ENCODE measurements around the gene ZNF316.

Gene ZNF316

DNA sequence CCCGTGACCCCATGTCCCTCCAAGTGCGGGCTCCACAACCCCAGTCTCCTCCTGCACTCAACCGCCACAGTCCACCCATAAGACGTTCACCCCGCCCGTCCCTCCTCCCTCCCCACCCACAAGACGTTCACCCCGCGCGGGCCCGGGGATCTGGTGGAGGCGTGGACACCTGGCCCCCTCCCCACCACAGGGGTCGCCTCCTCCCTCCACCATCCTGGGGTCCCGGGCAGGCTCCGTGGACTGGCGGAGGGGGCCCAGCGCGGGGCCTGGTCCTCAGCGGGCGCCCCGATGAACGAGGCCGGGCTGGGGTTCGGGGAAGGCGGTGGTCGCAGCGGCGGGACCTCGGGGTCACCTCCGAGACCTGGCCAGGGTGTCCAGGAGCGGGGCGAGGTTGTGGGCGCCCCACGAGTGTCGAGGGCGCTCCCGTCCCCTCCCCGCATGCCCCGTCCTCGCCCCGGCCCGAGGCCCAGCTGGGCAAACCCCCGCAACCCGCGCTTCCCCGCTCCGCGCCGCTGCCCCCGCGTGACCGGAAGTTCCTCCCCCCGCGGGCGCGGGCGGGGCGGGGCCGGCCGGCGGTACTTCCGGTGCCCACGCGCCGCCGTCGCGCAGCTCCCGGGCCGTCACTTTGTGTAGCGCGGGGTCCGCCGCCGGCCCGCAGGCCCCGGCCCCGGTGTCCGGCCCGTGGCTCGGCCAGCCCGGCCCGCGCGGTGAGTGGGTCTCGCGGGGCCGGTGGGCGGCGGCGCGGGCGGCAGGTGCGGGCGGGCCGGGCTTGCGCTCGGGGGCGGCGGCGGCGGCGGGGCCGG lies at the start of gene ZNF316:
Gene ZNF316, plus strand, starts transcription at position 578 of the 803 bp plus-strand sequence. CDS start 5,092 bp downstream, outside the sequence.
- Histone ChIP-seq H3K9me3 (ENCODE audit: insufficient read depth, low read length) (no peaks in the 10 kb centered on the region), H3K79me2 (ENCODE audit: low read length) (peaks cover 51% of the 10 kb centered on the region), H2AFZ (ENCODE audit: low read depth, low read length) (peak within 1 kb of the TSS; percentile 18; the same call in 1 of the 2 replicates), H3K9ac (ENCODE audit: low read length) (peak within 1 kb of the TSS; percentile 95), H3K36me3 (replicated peaks; ENCODE audit: low read depth, low read length) (peaks cover 3% of the 10 kb centered on the region), H3K4me3 (ENCODE audit: low read length) (peak within 1 kb of the TSS; percentile 97), H3K4me1 (ENCODE audit: low read length) (peaks cover 10% of the 10 kb centered on the region), H3K27me3 (ENCODE audit: low read depth, low read length) (no peaks in the 10 kb centered on the region), H4K20me1 (ENCODE audit: insufficient read depth, low read length) (no peaks in the 10 kb centered on the region), H3K4me2 (ENCODE audit: low read length) (peak within 1 kb of the TSS; percentile 88), H3K27ac (ENCODE audit: low read length) (peak within 1 kb of the TSS; percentile 61)
- TF ChIP-seq, protein P1, sequence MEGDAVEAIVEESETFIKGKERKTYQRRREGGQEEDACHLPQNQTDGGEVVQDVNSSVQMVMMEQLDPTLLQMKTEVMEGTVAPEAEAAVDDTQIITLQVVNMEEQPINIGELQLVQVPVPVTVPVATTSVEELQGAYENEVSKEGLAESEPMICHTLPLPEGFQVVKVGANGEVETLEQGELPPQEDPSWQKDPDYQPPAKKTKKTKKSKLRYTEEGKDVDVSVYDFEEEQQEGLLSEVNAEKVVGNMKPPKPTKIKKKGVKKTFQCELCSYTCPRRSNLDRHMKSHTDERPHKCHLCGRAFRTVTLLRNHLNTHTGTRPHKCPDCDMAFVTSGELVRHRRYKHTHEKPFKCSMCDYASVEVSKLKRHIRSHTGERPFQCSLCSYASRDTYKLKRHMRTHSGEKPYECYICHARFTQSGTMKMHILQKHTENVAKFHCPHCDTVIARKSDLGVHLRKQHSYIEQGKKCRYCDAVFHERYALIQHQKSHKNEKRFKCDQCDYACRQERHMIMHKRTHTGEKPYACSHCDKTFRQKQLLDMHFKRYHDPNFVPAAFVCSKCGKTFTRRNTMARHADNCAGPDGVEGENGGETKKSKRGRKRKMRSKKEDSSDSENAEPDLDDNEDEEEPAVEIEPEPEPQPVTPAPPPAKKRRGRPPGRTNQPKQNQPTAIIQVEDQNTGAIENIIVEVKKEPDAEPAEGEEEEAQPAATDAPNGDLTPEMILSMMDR (IDR thresholded peaks at IDR 0.05; ENCODE audit: low read depth, low read length) = no peak
- TF ChIP-seq EZH2phosphoT487 (IDR thresholded peaks at IDR 0.05; ENCODE audit: low read depth) = no peak

DNA sequence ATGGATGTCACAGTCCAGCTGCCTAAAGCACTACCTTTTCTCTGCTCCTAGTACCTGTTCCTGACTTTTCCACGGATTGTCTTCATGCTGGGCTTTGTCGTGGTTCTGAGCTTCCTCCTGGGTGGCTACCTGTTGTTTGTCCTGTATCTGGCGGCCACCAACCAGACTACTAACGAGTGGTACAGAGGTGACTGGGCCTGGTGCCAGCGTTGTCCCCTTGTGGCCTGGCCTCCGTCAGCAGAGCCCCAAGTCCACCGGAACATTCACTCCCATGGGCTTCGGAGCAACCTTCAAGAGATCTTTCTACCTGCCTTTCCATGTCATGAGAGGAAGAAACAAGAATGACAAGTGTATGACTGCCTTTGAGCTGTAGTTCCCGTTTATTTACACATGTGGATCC lies 48.6 kb upstream of the ZNF316 start:
- no peaks in the 10 kb centered on the region for H4K20me1 ChIP-seq (ENCODE audit: insufficient read depth, low read length)
- H3K27me3 ChIP-seq (ENCODE audit: low read depth, low read length) = no peaks in the 10 kb centered on the region
- no peak overlapping the region for H3K27ac ChIP-seq (ENCODE audit: low read length)
- H3K4me1 ChIP-seq (ENCODE audit: low read length) = peaks cover 4% of the 10 kb centered on the region; the same call in 1 of the 2 replicates
- TF ChIP-seq, protein P1 (IDR thresholded peaks at IDR 0.05; ENCODE audit: low read depth, low read length) = no peak
- TF ChIP-seq EZH2phosphoT487 (IDR thresholded peaks at IDR 0.05; ENCODE audit: low read depth) = no peak
- H3K9ac ChIP-seq (ENCODE audit: low read length) = no peak overlapping the region
- H3K4me3 ChIP-seq (ENCODE audit: low read length) = no peak overlapping the region
- no peaks in the 10 kb centered on the region for H3K9me3 ChIP-seq (ENCODE audit: insufficient read depth, low read length)
- H3K36me3 ChIP-seq (replicated peaks; ENCODE audit: low read depth, low read length) = peaks cover 12% of the 10 kb centered on the region
- no peak overlapping the region for H2AFZ ChIP-seq (ENCODE audit: low read depth, low read length)
- H3K4me2 ChIP-seq (ENCODE audit: low read length) = no peak overlapping the region
- peaks cover 16% of the 10 kb centered on the region for H3K79me2 ChIP-seq (ENCODE audit: low read length)

DNA sequence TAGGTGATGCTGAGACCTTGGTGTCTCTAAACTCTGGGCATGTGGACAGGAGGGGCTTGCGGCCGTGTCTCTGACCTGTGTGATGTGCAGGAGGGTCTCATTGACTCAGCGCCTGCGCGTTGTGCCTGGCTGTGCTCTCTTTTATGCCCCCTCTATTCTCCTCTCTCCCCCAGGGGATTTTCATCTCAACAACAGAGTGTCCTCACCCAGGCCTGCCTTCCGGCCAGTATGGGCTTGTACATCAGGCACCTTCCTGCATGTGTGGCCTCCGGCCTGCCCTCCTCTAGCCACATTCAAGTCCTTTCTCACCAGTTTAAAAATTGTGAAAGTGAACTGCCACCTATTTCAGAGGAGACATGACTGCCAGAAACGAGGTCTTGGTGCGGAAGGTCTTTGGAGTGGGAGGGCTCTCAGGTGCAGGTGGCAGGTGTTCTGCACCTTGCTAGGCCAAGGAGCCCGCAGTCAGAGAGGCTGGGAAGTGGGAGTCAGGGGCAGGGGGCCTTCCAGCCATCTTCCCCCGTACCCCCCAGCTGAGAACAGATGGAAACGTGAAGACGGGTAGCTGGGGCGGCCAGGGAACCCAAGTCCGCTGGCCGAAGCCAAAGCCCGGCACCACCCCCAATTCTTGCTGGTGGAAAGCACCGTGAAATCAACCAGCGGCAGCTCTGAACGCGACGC lies 47.8 kb upstream of the ZNF316 start:
- Histone ChIP-seq H3K4me1 (ENCODE audit: low read length) (peaks cover 4% of the 10 kb centered on the region; the same call in 1 of the 2 replicates), H3K4me2 (ENCODE audit: low read length) (peak overlapping the region; percentile 61), H3K27me3 (ENCODE audit: low read depth, low read length) (no peaks in the 10 kb centered on the region), H3K79me2 (ENCODE audit: low read length) (peaks cover 16% of the 10 kb centered on the region), H4K20me1 (ENCODE audit: insufficient read depth, low read length) (no peaks in the 10 kb centered on the region), H2AFZ (ENCODE audit: low read depth, low read length) (no peak overlapping the region), H3K36me3 (replicated peaks; ENCODE audit: low read depth, low read length) (peaks cover 12% of the 10 kb centered on the region), H3K9me3 (ENCODE audit: insufficient read depth, low read length) (no peaks in the 10 kb centered on the region), H3K9ac (ENCODE audit: low read length) (no peak overlapping the region), H3K27ac (ENCODE audit: low read length) (no peak overlapping the region), H3K4me3 (ENCODE audit: low read length) (peak overlapping the region; percentile 54)
- no peak for TF ChIP-seq EZH2phosphoT487 (IDR thresholded peaks at IDR 0.05; ENCODE audit: low read depth)
- TF ChIP-seq, protein P1 (IDR thresholded peaks at IDR 0.05; ENCODE audit: low read depth, low read length) = no peak
